H9 (cell line): Measurements from ENCODE around the gene METTL26. TPM values are rescaled to one million over a fixed set of nuclear protein-coding genes. Genes with fewer than 3 reads are reported as not detected.

Experiments
- DNase-seq: peaks from one replicate; pipeline ENCODE4 v3.0.0-alpha.2; 2017
- H2AFZ ChIP-seq: one replicate; pipeline ENCODE4 v1.6.1; 2013; ENCODE audit warnings: mild to moderate bottlenecking, low read length, control low read depth, moderate library complexity
- H2AK5ac ChIP-seq: 2 replicates; pipeline ENCODE4 v1.6.1; 2013; ENCODE audit warnings: low read length, control low read depth, mixed read lengths; ENCODE audit not compliant: insufficient read length
- H2BK120ac ChIP-seq: one replicate; pipeline ENCODE4 v1.6.1; 2013; ENCODE audit warnings: low read depth, mild to moderate bottlenecking, low read length, control low read depth, inconsistent platforms; ENCODE audit not compliant: poor library complexity, severe bottlenecking
- H2BK12ac ChIP-seq: 2 replicates; pipeline ENCODE4 v1.6.1; 2013; ENCODE audit warnings: low read length, control low read depth, mixed read lengths, low read depth; ENCODE audit not compliant: insufficient read length
- H2BK15ac ChIP-seq: 2 replicates; pipeline ENCODE4 v1.6.1; 2013; ENCODE audit warnings: low read depth, low read length, control low read depth
- H2BK20ac ChIP-seq: one replicate; pipeline ENCODE4 v1.6.1; 2013; ENCODE audit warnings: low read depth, mild to moderate bottlenecking, low read length, control low read depth, inconsistent platforms; ENCODE audit not compliant: poor library complexity, severe bottlenecking
- H2BK5ac ChIP-seq: 2 replicates; pipeline ENCODE4 v1.6.1; 2013; ENCODE audit warnings: low read length, control low read depth, mixed read lengths; ENCODE audit not compliant: insufficient read length
- H3K14ac ChIP-seq: 2 replicates; pipeline ENCODE4 v1.6.1; 2013; ENCODE audit warnings: low read length, control low read depth; ENCODE audit not compliant: insufficient read depth
- H3K18ac ChIP-seq: 2 replicates; pipeline ENCODE4 v1.6.1; 2013; ENCODE audit warnings: low read depth, mild to moderate bottlenecking, mixed read lengths, low read length, control low read depth; ENCODE audit not compliant: insufficient read length
- H3K23ac ChIP-seq: 2 replicates; pipeline ENCODE4 v1.6.1; 2013; ENCODE audit warnings: low read length, control low read depth, mixed read lengths, low read depth; ENCODE audit not compliant: insufficient read length
- H3K23me2 ChIP-seq: 2 replicates; pipeline ENCODE4 v1.6.1; 2013; ENCODE audit warnings: low read depth, mild to moderate bottlenecking, mixed read lengths, low read length, control low read depth; ENCODE audit not compliant: insufficient read length, poor library complexity, severe bottlenecking
- H3K27ac ChIP-seq: 2 replicates; pipeline ENCODE4 v1.5.1; 2013; ENCODE audit warnings: low read length, control low read depth, mixed read lengths, low read depth; ENCODE audit not compliant: insufficient read length
- H3K27me3 ChIP-seq: 2 replicates; pipeline ENCODE4 v1.6.1; 2013; ENCODE audit warnings: low read length, control low read depth, inconsistent platforms; ENCODE audit not compliant: insufficient read depth
- H3K4ac ChIP-seq: 2 replicates; pipeline ENCODE4 v1.6.1; 2013; ENCODE audit warnings: low read depth, mild to moderate bottlenecking, control low read depth, inconsistent platforms, low read length, moderate library complexity
- H3K4me1 ChIP-seq: 2 replicates; pipeline ENCODE4 v1.6.1; 2013; ENCODE audit warnings: low read length, control low read depth, inconsistent platforms; ENCODE audit not compliant: insufficient read depth
- H3K4me2 ChIP-seq: 2 replicates; pipeline ENCODE4 v1.6.1; 2013; ENCODE audit warnings: low read length, control low read depth, mixed read lengths; ENCODE audit not compliant: insufficient read length, insufficient read depth
- H3K56ac ChIP-seq: 2 replicates; pipeline ENCODE4 v1.6.1; 2013; ENCODE audit warnings: low read depth, mild to moderate bottlenecking, mixed read lengths, low read length, control low read depth; ENCODE audit not compliant: insufficient read length
- H3K79me1 ChIP-seq: 2 replicates; pipeline ENCODE4 v1.6.1; 2013; ENCODE audit warnings: low read depth, mild to moderate bottlenecking, moderate library complexity, low read length, control low read depth, inconsistent platforms; ENCODE audit not compliant: insufficient read depth, poor library complexity, severe bottlenecking
- H3K79me2 ChIP-seq: 2 replicates; pipeline ENCODE4 v1.6.1; 2013; ENCODE audit warnings: low read length, control low read depth, inconsistent platforms; ENCODE audit not compliant: insufficient read depth
- H3K9ac ChIP-seq: 2 replicates; pipeline ENCODE4 v1.6.1; 2013; ENCODE audit warnings: low read length, control low read depth, mixed read lengths; ENCODE audit not compliant: insufficient read length; ENCODE audit errors: extremely low read depth
- H3K9me3 ChIP-seq: one replicate; pipeline ENCODE4 v1.6.1; 2013; ENCODE audit warnings: low read depth, low read length, inconsistent platforms; ENCODE audit not compliant: control insufficient read depth
- H3T11ph ChIP-seq: one replicate; pipeline ENCODE4 v1.6.1; 2013; ENCODE audit warnings: mild to moderate bottlenecking, low read length, control low read depth, inconsistent platforms
- H4K20me1 ChIP-seq: one replicate; pipeline ENCODE4 v1.6.1; 2013; ENCODE audit not compliant: control insufficient read depth, insufficient read length, insufficient read depth
- H4K5ac ChIP-seq: 2 replicates; pipeline ENCODE4 v1.6.1; 2013; ENCODE audit warnings: low read depth, mild to moderate bottlenecking, mixed read lengths, low read length, control low read depth; ENCODE audit not compliant: insufficient read length
- H4K8ac ChIP-seq: replicated peaks from 2 replicates; pipeline ENCODE4 v1.6.1; 2013; ENCODE audit warnings: low read length, control low read depth, mixed read lengths, low read depth; ENCODE audit not compliant: insufficient read length
- H4K91ac ChIP-seq: 2 replicates; pipeline ENCODE4 v1.6.1; 2013; ENCODE audit warnings: low read depth, mild to moderate bottlenecking, moderate library complexity, mixed read lengths, low read length, control low read depth; ENCODE audit not compliant: insufficient read length
- H3K27ac Mint-ChIP-seq, 3 experiments: 2 replicates in 2 of 3; 3 replicates in 1 of 3; pipeline ENCODE4 v1.8.0; 2020 to 2021; ENCODE audit warnings: mixed read lengths in 3 of 3, mild to moderate bottlenecking in 1 of 3, moderate library complexity in 1 of 3
- H3K27me3 Mint-ChIP-seq: 2 replicates; pipeline ENCODE4 v1.8.0; 2021; ENCODE audit warnings: low read depth, mild to moderate bottlenecking, moderate library complexity, mixed read lengths
- H3K36me3 Mint-ChIP-seq, 3 experiments: 2 replicates in 2 of 3; 3 replicates in 1 of 3; pipeline ENCODE4 v1.8.0; 2020 to 2021; ENCODE audit warnings: low read depth in 3 of 3, mixed read lengths in 3 of 3; ENCODE audit not compliant: insufficient read depth in 1 of 3
- H3K4me1 Mint-ChIP-seq, 2 experiments: 2 replicates each; pipeline ENCODE4 v1.8.0; 2020; ENCODE audit warnings: mixed read lengths in 2 of 2
- H3K4me3 Mint-ChIP-seq, 2 experiments: 2 replicates in 1 of 2; 3 replicates in 1 of 2; pipeline ENCODE4 v1.8.0; 2020 to 2021; ENCODE audit warnings: mild to moderate bottlenecking in 2 of 2, mixed read lengths in 2 of 2, moderate library complexity in 1 of 2
- H3K9me3 Mint-ChIP-seq, 2 experiments: 2 replicates in 1 of 2; 3 replicates in 1 of 2; pipeline ENCODE4 v1.8.0; 2020; ENCODE audit warnings: mild to moderate bottlenecking in 2 of 2, mixed read lengths in 2 of 2, moderate library complexity in 1 of 2
- WGBS: extraction: QIAGEN DNeasy Blood & Tissue Kit; methylation state at CpG from one replicate; pipeline ENCODE4 v1.1.7; 2013; ENCODE audit warnings: missing lambda C conversion rate, low lambda C conversion rate, mixed read lengths; ENCODE audit not compliant: insufficient read length; ENCODE audit errors: extremely low coverage; 5-methylcytosine and 5-hydroxymethylcytosine counted together
- total RNA-seq: library from RNA; stranded (reverse); gene quantifications from 2 replicates; pipeline ENCODE4 v1.2.1, GENCODE V29; 2021
- TF ChIP-seq, protein P1 (sequence below): fragments of 200-600 bp; sonication (generic); conservative IDR thresholded peaks from 3 replicates; pipeline ENCODE4 v1.8.0; 2021; ENCODE audit warnings: antibody characterized with exemption, mild to moderate bottlenecking

METTL26 gene
- total RNA-seq, 1 experiment from 2014 or later = 108 TPM

DNA sequence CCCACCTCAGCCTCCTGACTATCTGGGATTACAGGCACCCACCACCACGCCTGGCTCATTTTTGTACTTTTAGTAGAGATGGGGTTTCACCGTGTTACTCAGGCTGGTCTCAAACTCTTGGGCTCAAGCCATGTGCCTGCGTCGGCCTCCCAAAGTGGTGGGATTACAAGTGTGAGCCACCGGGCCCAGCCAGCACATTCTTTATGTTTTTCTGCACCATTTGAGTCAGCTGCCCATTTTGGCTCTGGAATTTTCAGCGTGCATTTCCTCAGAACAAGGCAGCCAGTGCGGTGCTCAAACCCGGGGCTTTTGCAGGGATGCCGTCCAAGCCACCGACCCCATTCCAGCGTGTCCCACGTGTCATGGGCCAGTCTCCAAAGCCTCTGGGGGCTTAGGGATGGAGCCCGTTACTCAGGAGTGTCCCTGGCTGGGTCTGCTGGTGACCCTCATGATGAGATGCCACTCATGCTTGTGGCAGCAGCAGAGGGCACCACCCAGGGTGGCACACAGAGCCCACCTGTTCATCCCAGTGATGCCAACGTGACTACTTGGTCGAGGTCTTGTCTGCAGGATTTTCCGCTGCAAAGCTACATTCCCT is 50.0 kb downstream of the METTL26 start:
- H3K9me3 ChIP-seq = no peaks in the 10 kb centered on the region
- no peak overlapping the region for H3K23ac ChIP-seq
- H4K91ac ChIP-seq = no peak overlapping the region
- WGBS = no CpG with 5 or more reads among the region's 16 CpGs
- H3K36me3 Mint-ChIP-seq = peaks cover 0 to 4% (median 4%) of the 10 kb centered on the region in 3 experiments; a peak in 4 of 7 replicates
- no peak overlapping the region for H4K5ac ChIP-seq
- H3K27ac ChIP-seq = no peak overlapping the region
- TF ChIP-seq, protein P1, sequence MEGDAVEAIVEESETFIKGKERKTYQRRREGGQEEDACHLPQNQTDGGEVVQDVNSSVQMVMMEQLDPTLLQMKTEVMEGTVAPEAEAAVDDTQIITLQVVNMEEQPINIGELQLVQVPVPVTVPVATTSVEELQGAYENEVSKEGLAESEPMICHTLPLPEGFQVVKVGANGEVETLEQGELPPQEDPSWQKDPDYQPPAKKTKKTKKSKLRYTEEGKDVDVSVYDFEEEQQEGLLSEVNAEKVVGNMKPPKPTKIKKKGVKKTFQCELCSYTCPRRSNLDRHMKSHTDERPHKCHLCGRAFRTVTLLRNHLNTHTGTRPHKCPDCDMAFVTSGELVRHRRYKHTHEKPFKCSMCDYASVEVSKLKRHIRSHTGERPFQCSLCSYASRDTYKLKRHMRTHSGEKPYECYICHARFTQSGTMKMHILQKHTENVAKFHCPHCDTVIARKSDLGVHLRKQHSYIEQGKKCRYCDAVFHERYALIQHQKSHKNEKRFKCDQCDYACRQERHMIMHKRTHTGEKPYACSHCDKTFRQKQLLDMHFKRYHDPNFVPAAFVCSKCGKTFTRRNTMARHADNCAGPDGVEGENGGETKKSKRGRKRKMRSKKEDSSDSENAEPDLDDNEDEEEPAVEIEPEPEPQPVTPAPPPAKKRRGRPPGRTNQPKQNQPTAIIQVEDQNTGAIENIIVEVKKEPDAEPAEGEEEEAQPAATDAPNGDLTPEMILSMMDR = no peak
- no peak overlapping the region for H2BK15ac ChIP-seq
- H3K4me1 Mint-ChIP-seq = peaks cover 13 to 28% of the 10 kb centered on the region in 2 experiments
- DNase-seq = no peak
- peak overlapping the region in 1 of 2 experiments; percentile 51; a peak in 2 of 5 replicates for H3K4me3 Mint-ChIP-seq
- H3K14ac ChIP-seq = no peak overlapping the region
- H2BK120ac ChIP-seq = no peak overlapping the region
- H2BK12ac ChIP-seq = no peak overlapping the region
- no peak overlapping the region for H3K18ac ChIP-seq
- H3K9ac ChIP-seq = no peak overlapping the region
- no peak overlapping the region for H3T11ph ChIP-seq
- H4K20me1 ChIP-seq = no peaks in the 10 kb centered on the region
- no peak overlapping the region for H3K4me2 ChIP-seq
- no peaks in the 10 kb centered on the region; the same call in 1 of the 2 replicates for H3K4me1 ChIP-seq
- H3K56ac ChIP-seq = no peak overlapping the region
- H3K27ac Mint-ChIP-seq = no peak overlapping the region
- no peaks in the 10 kb centered on the region; the same call in 1 of the 2 replicates for H3K79me2 ChIP-seq
- peaks cover 7% of the 10 kb centered on the region; the same call in 1 of the 2 replicates for H3K27me3 ChIP-seq
- no peak overlapping the region for H3K4ac ChIP-seq
- H2AFZ ChIP-seq = no peak overlapping the region
- peaks cover 5% of the 10 kb centered on the region for H3K23me2 ChIP-seq
- no peaks in the 10 kb centered on the region for H3K79me1 ChIP-seq
- H2BK5ac ChIP-seq = no peak overlapping the region
- H2BK20ac ChIP-seq = no peak overlapping the region
- H4K8ac ChIP-seq = no peak overlapping the region
- H3K27me3 Mint-ChIP-seq = peaks cover 39% of the 10 kb centered on the region
- no peak overlapping the region for H2AK5ac ChIP-seq
- 0 out of 5 replicates have a peak, but pooled peaks cover 0 to 3% of the 10 kb centered on the region in 2 experiments for H3K9me3 Mint-ChIP-seq
